ENCODE measurements around the gene KCNF1. TPM values are rescaled to one million over a fixed set of nuclear protein-coding genes. Genes with fewer than 3 reads are reported as not detected.

The KCNF1 gene
- total RNA-seq, 1 experiment from 2014 or later, result 0.52 TPM

DNA sequence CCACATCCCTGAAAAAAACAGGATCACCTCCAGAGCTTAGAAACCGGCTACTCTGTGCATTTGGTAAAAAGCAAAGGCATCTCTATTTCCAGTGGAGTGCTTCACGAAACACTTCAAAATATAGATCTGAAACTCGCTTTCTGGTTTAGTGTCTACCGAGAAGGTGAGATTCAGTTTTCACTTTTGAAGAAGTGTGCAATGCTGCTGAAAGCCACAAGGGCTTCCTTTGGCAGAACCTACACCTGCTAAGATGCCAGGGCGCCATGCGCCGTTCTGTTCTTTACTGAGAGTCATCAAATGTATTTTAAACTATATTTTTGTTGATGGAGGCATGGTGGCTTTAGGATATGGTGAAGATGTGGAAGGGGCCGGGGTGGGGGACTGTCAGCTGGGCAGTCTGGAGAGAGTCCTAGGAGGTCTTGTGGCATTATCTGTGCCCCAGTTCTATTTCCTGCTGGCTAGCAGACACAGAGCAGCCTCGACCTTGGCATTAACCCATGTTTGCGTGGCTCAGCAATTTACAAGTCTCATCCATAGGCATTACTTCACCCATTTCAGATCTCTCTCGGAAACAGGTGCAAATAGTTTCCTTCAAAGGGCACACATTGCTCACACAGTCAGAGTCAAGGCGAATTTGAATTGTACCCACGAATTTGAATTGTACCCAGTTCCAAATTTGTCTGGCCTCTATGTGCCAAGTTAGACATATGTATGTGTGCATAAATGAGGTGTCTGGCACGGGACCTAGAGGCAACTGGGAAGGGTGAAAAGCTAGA lies 46.7 kb upstream of the KCNF1 start:
- ChIA-PET POLR2A (no interaction called here), RAD21 (ENCODE audit: low non-redundant PET in 1 of 2, low total read pairs in 2 of 2, uncharacterized antibody in 2 of 2, unreplicated experiment in 2 of 2) (no interaction called here), CTCF (no interaction called here)
- H3K9ac ChIP-seq (ENCODE audit: low read length), result no peak overlapping the region
- no peak overlapping the region for H3K27ac ChIP-seq (ENCODE audit: low read depth, low read length)
- no TSS peak for BruUV-seq (replicated peaks)
- no peaks in the 10 kb centered on the region for H3K9me3 ChIP-seq (ENCODE audit: control insufficient read depth in 1 of 2, insufficient read depth in 1 of 2, low read depth in 1 of 2, low read length in 2 of 2)
- intact Hi-C loops (cut with micrococcal nuclease), result no loop called here
- no peak overlapping the region for H3K4me2 ChIP-seq (ENCODE audit: low read length)
- H3K36me3 ChIP-seq (ENCODE audit: control insufficient read depth in 1 of 2, insufficient read depth in 2 of 2, low read length in 2 of 2), result no peaks in the 10 kb centered on the region
- no peaks in the 10 kb centered on the region for H3K79me2 ChIP-seq (ENCODE audit: insufficient read depth, low read length)
- no peaks in the 10 kb centered on the region for H3K27me3 ChIP-seq (ENCODE audit: insufficient read depth, low read length)
- TF ChIP-seq ZFX (IDR thresholded peaks at IDR 0.05) (no peak), EZH2 (IDR thresholded peaks at IDR 0.05) (no peak)
- TF ChIP-seq, protein P1, sequence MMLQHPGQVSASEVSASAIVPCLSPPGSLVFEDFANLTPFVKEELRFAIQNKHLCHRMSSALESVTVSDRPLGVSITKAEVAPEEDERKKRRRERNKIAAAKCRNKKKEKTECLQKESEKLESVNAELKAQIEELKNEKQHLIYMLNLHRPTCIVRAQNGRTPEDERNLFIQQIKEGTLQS (IDR thresholded peaks at IDR 0.05), result no peak
- TF ChIP-seq, protein P2, sequence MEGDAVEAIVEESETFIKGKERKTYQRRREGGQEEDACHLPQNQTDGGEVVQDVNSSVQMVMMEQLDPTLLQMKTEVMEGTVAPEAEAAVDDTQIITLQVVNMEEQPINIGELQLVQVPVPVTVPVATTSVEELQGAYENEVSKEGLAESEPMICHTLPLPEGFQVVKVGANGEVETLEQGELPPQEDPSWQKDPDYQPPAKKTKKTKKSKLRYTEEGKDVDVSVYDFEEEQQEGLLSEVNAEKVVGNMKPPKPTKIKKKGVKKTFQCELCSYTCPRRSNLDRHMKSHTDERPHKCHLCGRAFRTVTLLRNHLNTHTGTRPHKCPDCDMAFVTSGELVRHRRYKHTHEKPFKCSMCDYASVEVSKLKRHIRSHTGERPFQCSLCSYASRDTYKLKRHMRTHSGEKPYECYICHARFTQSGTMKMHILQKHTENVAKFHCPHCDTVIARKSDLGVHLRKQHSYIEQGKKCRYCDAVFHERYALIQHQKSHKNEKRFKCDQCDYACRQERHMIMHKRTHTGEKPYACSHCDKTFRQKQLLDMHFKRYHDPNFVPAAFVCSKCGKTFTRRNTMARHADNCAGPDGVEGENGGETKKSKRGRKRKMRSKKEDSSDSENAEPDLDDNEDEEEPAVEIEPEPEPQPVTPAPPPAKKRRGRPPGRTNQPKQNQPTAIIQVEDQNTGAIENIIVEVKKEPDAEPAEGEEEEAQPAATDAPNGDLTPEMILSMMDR (IDR thresholded peaks at IDR 0.05 in 2 of 3, conservative IDR thresholded peaks at IDR 0.05 in 1 of 3; ENCODE audit: borderline replicate concordance in 1 of 3, insufficient read depth in 1 of 3, low read depth in 2 of 3, low read length in 2 of 3), result peak in 2 of 3 experiments; percentile 33 to 44; a peak in 3 of 6 replicates
- peak; percentile 72 for ATAC-seq
- no peak overlapping the region for H3K4me3 ChIP-seq (replicated peaks in 1 of 2; ENCODE audit: low read depth in 1 of 2, low read length in 2 of 2)
- H3K9me2 ChIP-seq (ENCODE audit: insufficient read depth), result no peaks in the 10 kb centered on the region
- DNase-seq (ENCODE audit: low read depth, low spot score), result no peak
- peaks cover 0 to 7% of the 10 kb centered on the region in 2 experiments; a peak in 1 of 4 replicates for H3K4me1 ChIP-seq (ENCODE audit: control insufficient read depth in 1 of 2, insufficient read depth in 2 of 2, low read length in 2 of 2)
- H2AFZ ChIP-seq (ENCODE audit: low read depth, low read length, poor library complexity, severe bottlenecking), result no peak overlapping the region
- no peaks in the 10 kb centered on the region for H4K20me1 ChIP-seq (ENCODE audit: insufficient read depth)

DNA sequence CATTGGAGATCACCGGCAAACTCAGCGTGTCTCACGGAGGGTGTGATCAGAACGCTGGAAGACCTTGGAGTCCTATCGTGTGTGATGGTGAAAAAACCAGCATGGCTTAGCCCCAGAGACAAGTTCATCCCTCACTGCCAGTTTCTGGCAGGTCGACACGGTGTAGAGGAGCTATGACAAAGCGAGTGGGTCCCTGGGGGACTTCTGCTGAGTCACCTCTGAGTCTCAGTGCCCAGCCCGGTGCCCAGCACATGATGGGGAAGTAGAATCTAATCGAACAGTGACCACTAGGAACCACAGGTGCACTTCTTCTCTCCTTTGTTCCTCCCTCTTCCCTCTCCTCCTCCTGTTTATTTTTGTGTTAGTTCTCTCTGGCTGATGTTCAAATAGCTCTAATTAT lies 45.9 kb upstream of the KCNF1 start:
- Histone ChIP-seq H3K4me3 (replicated peaks in 1 of 2; ENCODE audit: low read depth in 1 of 2, low read length in 2 of 2) (no peak overlapping the region), H3K9me2 (ENCODE audit: insufficient read depth) (no peaks in the 10 kb centered on the region), H3K4me1 (ENCODE audit: control insufficient read depth in 1 of 2, insufficient read depth in 2 of 2, low read length in 2 of 2) (peaks cover 0 to 7% of the 10 kb centered on the region in 2 experiments; a peak in 1 of 4 replicates), H3K9ac (ENCODE audit: low read length) (no peak overlapping the region), H3K9me3 (ENCODE audit: control insufficient read depth in 1 of 2, insufficient read depth in 1 of 2, low read depth in 1 of 2, low read length in 2 of 2) (no peaks in the 10 kb centered on the region), H4K20me1 (ENCODE audit: insufficient read depth) (no peaks in the 10 kb centered on the region), H3K79me2 (ENCODE audit: insufficient read depth, low read length) (no peaks in the 10 kb centered on the region), H3K27ac (ENCODE audit: low read depth, low read length) (no peak overlapping the region), H3K4me2 (ENCODE audit: low read length) (no peak overlapping the region), H3K36me3 (ENCODE audit: control insufficient read depth in 1 of 2, insufficient read depth in 2 of 2, low read length in 2 of 2) (no peaks in the 10 kb centered on the region), H2AFZ (ENCODE audit: low read depth, low read length, poor library complexity, severe bottlenecking) (no peak overlapping the region), H3K27me3 (ENCODE audit: insufficient read depth, low read length) (no peaks in the 10 kb centered on the region)
- POLR2A ChIA-PET, result no interaction called here
- intact Hi-C loops (cut with micrococcal nuclease), result no loop called here
- RAD21 ChIA-PET (ENCODE audit: low non-redundant PET in 1 of 2, low total read pairs in 2 of 2, uncharacterized antibody in 2 of 2, unreplicated experiment in 2 of 2), result no interaction called here
- DNase-seq (ENCODE audit: low read depth, low spot score) (no peak), ATAC-seq (no peak)
- TF ChIP-seq JUND (IDR thresholded peaks at IDR 0.05) (no peak), SP1 (IDR thresholded peaks at IDR 0.05; ENCODE audit: low read depth) (no peak), ZFX (IDR thresholded peaks at IDR 0.05) (no peak), EZH2phosphoT487 (IDR thresholded peaks at IDR 0.05; ENCODE audit: borderline replicate concordance) (no peak), EGR1 (IDR thresholded peaks at IDR 0.05; ENCODE audit: low read depth) (no peak), ELF1 (IDR thresholded peaks at IDR 0.05; ENCODE audit: borderline replicate concordance, low read depth) (no peak), YY1 (IDR thresholded peaks at IDR 0.05; ENCODE audit: extremely low read depth, insufficient replicate concordance, low read depth, low read length) (no peak), SRF (IDR thresholded peaks at IDR 0.05; ENCODE audit: low read depth) (no peak), CEBPB (IDR thresholded peaks at IDR 0.05; ENCODE audit: low read depth) (no peak), EZH2 (IDR thresholded peaks at IDR 0.05) (no peak), RAD21 (IDR thresholded peaks at IDR 0.05; ENCODE audit: low read depth) (no peak), FOSL1 (IDR thresholded peaks at IDR 0.05; ENCODE audit: low read depth) (no peak)
- TF ChIP-seq, protein P3, sequence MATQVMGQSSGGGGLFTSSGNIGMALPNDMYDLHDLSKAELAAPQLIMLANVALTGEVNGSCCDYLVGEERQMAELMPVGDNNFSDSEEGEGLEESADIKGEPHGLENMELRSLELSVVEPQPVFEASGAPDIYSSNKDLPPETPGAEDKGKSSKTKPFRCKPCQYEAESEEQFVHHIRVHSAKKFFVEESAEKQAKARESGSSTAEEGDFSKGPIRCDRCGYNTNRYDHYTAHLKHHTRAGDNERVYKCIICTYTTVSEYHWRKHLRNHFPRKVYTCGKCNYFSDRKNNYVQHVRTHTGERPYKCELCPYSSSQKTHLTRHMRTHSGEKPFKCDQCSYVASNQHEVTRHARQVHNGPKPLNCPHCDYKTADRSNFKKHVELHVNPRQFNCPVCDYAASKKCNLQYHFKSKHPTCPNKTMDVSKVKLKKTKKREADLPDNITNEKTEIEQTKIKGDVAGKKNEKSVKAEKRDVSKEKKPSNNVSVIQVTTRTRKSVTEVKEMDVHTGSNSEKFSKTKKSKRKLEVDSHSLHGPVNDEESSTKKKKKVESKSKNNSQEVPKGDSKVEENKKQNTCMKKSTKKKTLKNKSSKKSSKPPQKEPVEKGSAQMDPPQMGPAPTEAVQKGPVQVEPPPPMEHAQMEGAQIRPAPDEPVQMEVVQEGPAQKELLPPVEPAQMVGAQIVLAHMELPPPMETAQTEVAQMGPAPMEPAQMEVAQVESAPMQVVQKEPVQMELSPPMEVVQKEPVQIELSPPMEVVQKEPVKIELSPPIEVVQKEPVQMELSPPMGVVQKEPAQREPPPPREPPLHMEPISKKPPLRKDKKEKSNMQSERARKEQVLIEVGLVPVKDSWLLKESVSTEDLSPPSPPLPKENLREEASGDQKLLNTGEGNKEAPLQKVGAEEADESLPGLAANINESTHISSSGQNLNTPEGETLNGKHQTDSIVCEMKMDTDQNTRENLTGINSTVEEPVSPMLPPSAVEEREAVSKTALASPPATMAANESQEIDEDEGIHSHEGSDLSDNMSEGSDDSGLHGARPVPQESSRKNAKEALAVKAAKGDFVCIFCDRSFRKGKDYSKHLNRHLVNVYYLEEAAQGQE (IDR thresholded peaks at IDR 0.05; ENCODE audit: low read depth), result no peak
- TF ChIP-seq, protein P1 (IDR thresholded peaks at IDR 0.05), result no peak
- CTCF ChIA-PET, result no interaction called here
- no TSS peak for BruUV-seq (replicated peaks)

Data from HCT116 (cell line).